GM23338 (cell line): Measurements from ENCODE around the gene SOCS2.

ENCODE experiments used
- CREB1 ChIP-seq: fragments of 250-450 bp; sonication (Bioruptor Pico); IDR thresholded peaks from 2 replicates; pipeline ENCODE4 v1.5.0; 2020; ENCODE audit warnings: low read depth, mild to moderate bottlenecking, moderate library complexity
- CTCF ChIP-seq, 2 experiments: fragments of 200-600 bp in 1 of 2; sonication (generic) in 1 of 2; conservative IDR thresholded peaks; 2 replicates each; pipeline versions ENCODE4 v1.5.1 to v1.6.1; 2016 to 2017; ENCODE audit warnings: antibody characterized with exemption in 2 of 2, low read depth in 2 of 2, mild to moderate bottlenecking in 2 of 2, moderate library complexity in 1 of 2
- EZH2 ChIP-seq: fragments of 200-600 bp; sonication (generic); IDR thresholded peaks from one replicate; pipeline ENCODE4 v1.8.0; 2017; ENCODE audit warnings: antibody characterized with exemption, mild to moderate bottlenecking, low read depth; ENCODE audit not compliant: unreplicated experiment
- EZH2phosphoT487 ChIP-seq: fragments of 200-600 bp; sonication (generic); IDR thresholded peaks from one replicate; pipeline ENCODE4 v1.8.1; 2018; ENCODE audit warnings: antibody characterized with exemption; ENCODE audit not compliant: unreplicated experiment
- JUNB ChIP-seq: IDR thresholded peaks from one replicate; pipeline ENCODE4 v1.6.1; 2016; ENCODE audit warnings: antibody characterized with exemption; ENCODE audit not compliant: unreplicated experiment
- POLR2AphosphoS5 ChIP-seq: IDR thresholded peaks from 2 replicates; pipeline ENCODE4 v1.6.1; 2016; ENCODE audit warnings: antibody characterized with exemption, low read depth

- TF ChIP-seq JUNB (no peak), POLR2AphosphoS5 (no peak), CTCF (conservative IDR thresholded peaks at IDR 0.05; ENCODE audit: low read depth in 2 of 2) (no peak), CREB1 (no peak), EZH2phosphoT487 (no peak), EZH2 (no peak)
Measured at GRCh38 chr12:93601591-93601990, 29.1 kb downstream of the SOCS2 start.
